PC-3 (cell line): ENCODE results near the gene COMMD6. TPM values are rescaled to one million over a fixed set of nuclear protein-coding genes. Genes with fewer than 3 reads are reported as not detected.
A peak's percentile ranks its signal among the peaks of the same experiment; 100 is the strongest.

Source experiments
- ATAC-seq: fragments of 200-7000 bp; cut with Tn5 transposase; 2 replicates; pipeline ENCODE4 v1.9.1; 2020; ENCODE audit warnings: mild to moderate bottlenecking, moderate library complexity
- BruUV-seq: library from RNA; stranded (reverse); fragments of 400-500 nt; replicated peaks from 2 replicates; lab custom pipeline; 2021; lab: Mats Ljungman, UMichigan
- CTCF ChIA-PET: fragments of 300-600 bp; sonication (Branson Sonifier 250); formaldehyde crosslinking; loops from one replicate; lab custom pipeline; 2022; ENCODE audit warnings: antibody characterized with exemption; lab: Charles Lee
- POLR2A ChIA-PET: fragments of 300-600 bp; sonication (Branson Sonifier 250); formaldehyde crosslinking; loops from one replicate; lab custom pipeline; 2022; ENCODE audit warnings: antibody characterized with exemption; ENCODE audit not compliant: unreplicated experiment; lab: Charles Lee
- DNase-seq: peaks from one replicate; pipeline ENCODE4 v3.0.0-alpha.2; 2015
- H2AFZ ChIP-seq: fragments of 300-600 bp; sonication (generic); 2 replicates; pipeline ENCODE4 v1.6.0; 2016; ENCODE audit warnings: antibody characterized with exemption, low read length
- H3F3A ChIP-seq: fragments of 300-600 bp; sonication (generic); one replicate; pipeline ENCODE4 v1.6.0; 2017; ENCODE audit warnings: antibody characterized with exemption, low read length, control low read depth, mild to moderate bottlenecking; ENCODE audit not compliant: unreplicated experiment
- H3K27ac ChIP-seq: fragments of 300-600 bp; sonication (generic); 2 replicates; pipeline ENCODE4 v1.5.1; 2016; ENCODE audit warnings: mild to moderate bottlenecking, low read length
- H3K27me3 ChIP-seq: fragments of 300-600 bp; sonication (generic); 2 replicates; pipeline ENCODE4 v1.6.1; 2016; ENCODE audit warnings: low read length, mixed read lengths
- H3K36me3 ChIP-seq: fragments of 300-600 bp; sonication (generic); 2 replicates; pipeline ENCODE4 v1.6.1; 2016; ENCODE audit warnings: low read depth, mixed run types, low read length, mixed read lengths
- H3K4me1 ChIP-seq: fragments of 300-600 bp; sonication (generic); 2 replicates; pipeline ENCODE4 v1.5.1; 2016; ENCODE audit warnings: low read length; ENCODE audit not compliant: insufficient read depth
- H3K4me2 ChIP-seq: fragments of 300-600 bp; sonication (generic); 2 replicates; pipeline ENCODE4 v1.6.0; 2016; ENCODE audit warnings: low read length
- H3K4me3 ChIP-seq: fragments of 300-600 bp; sonication (generic); 2 replicates; pipeline ENCODE4 v1.5.1; 2016; ENCODE audit warnings: mild to moderate bottlenecking, low read length, mixed read lengths
- H3K79me2 ChIP-seq: fragments of 300-600 bp; sonication (generic); 2 replicates; pipeline ENCODE4 v1.6.1; 2017; ENCODE audit warnings: low read length, mixed read lengths
- H3K9ac ChIP-seq: fragments of 300-600 bp; sonication (generic); 2 replicates; pipeline ENCODE4 v1.6.0; 2016; ENCODE audit warnings: mild to moderate bottlenecking, low read length
- H3K9me2 ChIP-seq: fragments of 300-600 bp; sonication (generic); replicated peaks from 2 replicates; pipeline ENCODE4 v1.6.1; 2016; ENCODE audit warnings: mixed run types, low read length, mixed read lengths
- H3K9me3 ChIP-seq: fragments of 300-600 bp; sonication (generic); 2 replicates; pipeline ENCODE4 v1.6.1; 2016; ENCODE audit warnings: low read length, mixed read lengths
- H4K20me1 ChIP-seq: fragments of 300-600 bp; sonication (generic); 2 replicates; pipeline ENCODE4 v1.6.1; 2016; ENCODE audit warnings: low read length, mixed read lengths
- CTCF ChIP-seq: fragments of 300-600 bp; sonication (generic); conservative IDR thresholded peaks from 2 replicates; pipeline ENCODE4 v1.5.1; 2017; ENCODE audit warnings: antibody characterized with exemption, low read depth, mild to moderate bottlenecking, low read length
- EZH2 ChIP-seq: fragments of 300-600 bp; sonication (generic); IDR thresholded peaks from one replicate; pipeline ENCODE4 v1.6.1; 2017; ENCODE audit warnings: antibody characterized with exemption, mild to moderate bottlenecking, low read length; ENCODE audit not compliant: unreplicated experiment
- EZH2phosphoT487 ChIP-seq: fragments of 300-600 bp; sonication (generic); IDR thresholded peaks from 2 replicates; pipeline ENCODE4 v1.6.1; 2018; ENCODE audit warnings: mild to moderate bottlenecking, antibody characterized with exemption, low read length, borderline replicate concordance
- intact Hi-C: fragments of 100-400 bp; cut with micrococcal nuclease; formaldehyde crosslinking; loops from 2 replicates; pipeline ENCODE4 v1.9.0; 2023
- total RNA-seq: library from RNA; depleted of rRNA; stranded (reverse); fragments of >200 nt; gene quantifications from 2 replicates; pipeline ENCODE4 v1.2.3, GENCODE V29; 2014

The COMMD6 gene
- total RNA-seq, 1 experiment from 2014 or later = 46.7 TPM

DNA sequence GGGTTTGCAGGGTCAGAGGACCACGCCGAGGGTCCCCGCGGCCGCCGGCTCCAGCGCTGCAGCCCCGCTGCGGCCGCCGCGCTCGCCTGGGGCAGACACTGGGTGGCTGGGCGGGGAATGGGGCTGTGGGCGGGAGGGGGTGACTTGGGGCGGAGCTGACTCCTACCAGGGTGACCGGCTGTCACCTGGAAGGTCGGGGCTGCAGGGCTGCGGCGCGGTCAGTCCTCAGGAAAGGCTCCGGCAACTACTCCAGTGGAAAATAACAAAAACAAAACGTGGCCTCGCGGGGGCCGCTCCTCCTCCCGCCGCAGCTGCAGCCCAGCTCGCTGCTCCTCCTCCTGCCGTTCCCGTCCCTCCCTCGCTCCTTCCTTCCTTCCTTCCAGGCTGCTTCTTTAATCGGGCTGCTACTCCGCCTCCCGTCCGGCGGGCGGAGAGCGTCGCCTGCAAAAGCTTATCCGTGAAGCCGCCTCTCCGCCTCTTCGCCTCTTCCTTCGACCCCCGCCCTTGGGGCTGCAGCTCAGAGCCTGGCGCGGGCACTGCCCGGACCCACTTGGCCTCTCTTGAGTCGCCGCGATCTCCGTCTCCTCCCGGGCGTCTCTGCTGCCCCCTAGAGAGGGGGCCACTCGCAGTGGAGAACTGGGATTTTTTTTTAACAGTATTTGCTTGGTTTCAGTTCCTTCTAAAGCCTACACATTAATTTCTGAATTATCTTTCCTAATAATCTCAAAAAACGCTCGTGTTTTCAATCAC lies 55.4 kb downstream of the COMMD6 start, which contains the start of gene TBC1D4:
TSS of gene TBC1D4 (minus strand) at position 100 of the 750 bp plus-strand sequence. CDS start 402 bp downstream, outside the sequence.
- Histone ChIP-seq H3K4me2 (peak within 1 kb of the TSS; percentile 93), H3K36me3 (no peaks in the 10 kb centered on the region)
- ATAC-seq = peak; percentile 66

GRCh38 chr13:75481176-75482069 lies 56.2 kb downstream of the COMMD6 start:
- Histone ChIP-seq H4K20me1 (peaks cover 15% of the 10 kb centered on the region; the same call in 1 of the 2 replicates), H3K27ac (peak overlapping the region; percentile 78), H3K4me1 (peaks cover 46% of the 10 kb centered on the region), H3K9ac (peak overlapping the region; percentile 83), H3F3A (no peaks in the 10 kb centered on the region), H3K4me2 (peak overlapping the region; percentile 93), H3K4me3 (peak overlapping the region; percentile 77), H3K36me3 (no peaks in the 10 kb centered on the region), H3K79me2 (peaks cover 37% of the 10 kb centered on the region), H2AFZ (peak overlapping the region; percentile 83), H3K9me3 (no peaks in the 10 kb centered on the region), H3K9me2 (no peaks in the 10 kb centered on the region), H3K27me3 (no peaks in the 10 kb centered on the region)
- no peak for TF ChIP-seq EZH2phosphoT487
- TF ChIP-seq CTCF = no peak
- TF ChIP-seq EZH2 = no peak
- intact Hi-C loops = loop anchor here (1.0 to 2.0 kb wide), 3 partner anchors 65 to 109 kb away; partner anchors contain the start of gene UCHL3
- POLR2A ChIA-PET = no interaction called here
- no TSS peak for BruUV-seq
- ATAC-seq (peak; percentile 18), DNase-seq (peak; percentile 28)
- CTCF ChIA-PET = interaction anchor here (0.7 to 1.2 kb wide), 10 partner anchors 9 to 223 kb away, joined by 3 to 11 read pairs (median 4); partner anchors contain the start of gene UCHL3

More for the DNA sequence above, 55.4 kb downstream of the COMMD6 start, which contains the start of gene TBC1D4:
- peak within 1 kb of the TSS; percentile 78 for H3K27ac ChIP-seq
- H3K27me3 ChIP-seq = no peaks in the 10 kb centered on the region
- CTCF ChIA-PET = interaction anchor here (0.6 to 1.4 kb wide), 15 partner anchors 8 to 1372 kb away, joined by 3 to 11 read pairs (median 4); partner anchors contain the start of gene UCHL3
- peak; percentile 85 for TF ChIP-seq CTCF
- no peak for TF ChIP-seq EZH2
- TF ChIP-seq EZH2phosphoT487 = no peak
- no TSS peak for BruUV-seq
- POLR2A ChIA-PET = interaction anchor here (0.6 kb wide), 2 partner anchors 142 to 564 kb away, joined by 4 to 5 read pairs; no protein-coding TSS in a partner anchor
- H3K9me3 ChIP-seq = no peaks in the 10 kb centered on the region
- DNase-seq = peak; percentile 81
- no peaks in the 10 kb centered on the region for H3F3A ChIP-seq
- H3K4me3 ChIP-seq = peak within 1 kb of the TSS; percentile 77
- intact Hi-C loops = loop anchor here (1.0 to 2.0 kb wide), 3 partner anchors 65 to 110 kb away; partner anchors contain the start of gene UCHL3
- H3K79me2 ChIP-seq = peaks cover 30% of the 10 kb centered on the region
- peaks cover 46% of the 10 kb centered on the region for H3K4me1 ChIP-seq
- peak within 1 kb of the TSS; percentile 83 for H2AFZ ChIP-seq
- peaks cover 15% of the 10 kb centered on the region; the same call in 1 of the 2 replicates for H4K20me1 ChIP-seq
- H3K9me2 ChIP-seq = no peaks in the 10 kb centered on the region
- peak within 1 kb of the TSS; percentile 83 for H3K9ac ChIP-seq
